Ascending aorta (tissue), 2 donors: Measurements from ENCODE around the gene BAZ2B. TPM values are rescaled to one million over a fixed set of nuclear protein-coding genes. Genes with fewer than 3 reads are reported as not detected.

Source experiments
- DNase-seq, 2 donors: peaks; one replicate each; pipeline ENCODE4 v3.0.0-alpha.2; 2019; ENCODE audit warnings: low spot score in 2 of 2
- H3K27ac ChIP-seq, 2 donors: fragments of 200-600 bp; sonication (generic); one replicate each; pipeline ENCODE4 v1.5.1; 2016 to 2017; ENCODE audit warnings: mild to moderate bottlenecking in 1 of 2
- H3K27me3 ChIP-seq: fragments of 200-600 bp; sonication (generic); one replicate; pipeline ENCODE4 v1.5.1; 2017
- H3K36me3 ChIP-seq, 2 donors: fragments of 200-600 bp; sonication (generic); one replicate each; pipeline ENCODE4 v1.5.1; 2016
- H3K4me1 ChIP-seq, 2 donors: fragments of 200-600 bp; sonication (generic); one replicate each; pipeline ENCODE4 v1.5.1; 2016 to 2017; ENCODE audit warnings: mild to moderate bottlenecking in 1 of 2
- H3K4me3 ChIP-seq, 2 donors: fragments of 200-600 bp; sonication (generic); one replicate each; pipeline ENCODE4 v1.5.1; 2016 to 2017; ENCODE audit warnings: mild to moderate bottlenecking in 1 of 2
- H3K9me3 ChIP-seq, 2 donors: fragments of 200-600 bp; sonication (generic); one replicate each; pipeline ENCODE4 v1.5.1; 2016
- intact Hi-C: fragments of 100-400 bp; cut with DNase I; formaldehyde crosslinking; loops from one replicate; pipeline ENCODE4 v1.15.1; 2023
- total RNA-seq: library from RNA; depleted of rRNA; stranded (reverse); fragments of >200 nt; gene quantifications from one replicate; pipeline ENCODE4 v1.1.0, GENCODE V29; 2016
- TF ChIP-seq, protein P1 (sequence below), 3 experiments: fragments of 200-600 bp in 2 of 3; fragments of 450-650 bp in 1 of 3; sonication (generic) in 2 of 3; IDR thresholded peaks; one replicate each; pipeline ENCODE4 v1.5.1; 2016 to 2019; ENCODE audit warnings: antibody characterized with exemption in 3 of 3, mild to moderate bottlenecking in 1 of 3, moderate library complexity in 1 of 3

The BAZ2B gene
- total RNA-seq, 1 donor from 2014 or later, result 30.8 TPM

DNA sequence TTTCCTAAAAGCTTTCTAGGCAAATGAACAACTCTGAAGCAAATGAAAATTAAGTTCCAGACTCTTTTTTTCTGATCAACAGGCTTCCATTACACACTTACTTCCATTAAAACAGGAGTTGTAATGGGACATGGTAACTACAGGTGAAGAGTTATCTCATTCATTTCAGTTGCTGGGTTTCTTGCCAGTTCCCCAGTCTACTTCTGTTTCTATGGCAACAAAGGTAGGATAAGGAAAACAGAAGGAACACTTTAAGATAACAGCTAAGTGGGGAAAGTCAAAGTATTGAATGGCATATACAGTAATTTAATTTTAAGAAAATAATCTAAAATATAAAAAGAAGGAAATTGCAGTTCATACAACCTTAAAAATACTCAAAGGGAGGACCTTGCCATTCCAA, 25.1 kb downstream of the BAZ2B start:
- H3K27me3 ChIP-seq, result no peaks in the 10 kb centered on the region
- no peak overlapping the region for H3K27ac ChIP-seq
- DNase-seq, result no peak
- intact Hi-C loops, result no loop called here
- H3K4me3 ChIP-seq, result no peak overlapping the region
- TF ChIP-seq, protein P1, sequence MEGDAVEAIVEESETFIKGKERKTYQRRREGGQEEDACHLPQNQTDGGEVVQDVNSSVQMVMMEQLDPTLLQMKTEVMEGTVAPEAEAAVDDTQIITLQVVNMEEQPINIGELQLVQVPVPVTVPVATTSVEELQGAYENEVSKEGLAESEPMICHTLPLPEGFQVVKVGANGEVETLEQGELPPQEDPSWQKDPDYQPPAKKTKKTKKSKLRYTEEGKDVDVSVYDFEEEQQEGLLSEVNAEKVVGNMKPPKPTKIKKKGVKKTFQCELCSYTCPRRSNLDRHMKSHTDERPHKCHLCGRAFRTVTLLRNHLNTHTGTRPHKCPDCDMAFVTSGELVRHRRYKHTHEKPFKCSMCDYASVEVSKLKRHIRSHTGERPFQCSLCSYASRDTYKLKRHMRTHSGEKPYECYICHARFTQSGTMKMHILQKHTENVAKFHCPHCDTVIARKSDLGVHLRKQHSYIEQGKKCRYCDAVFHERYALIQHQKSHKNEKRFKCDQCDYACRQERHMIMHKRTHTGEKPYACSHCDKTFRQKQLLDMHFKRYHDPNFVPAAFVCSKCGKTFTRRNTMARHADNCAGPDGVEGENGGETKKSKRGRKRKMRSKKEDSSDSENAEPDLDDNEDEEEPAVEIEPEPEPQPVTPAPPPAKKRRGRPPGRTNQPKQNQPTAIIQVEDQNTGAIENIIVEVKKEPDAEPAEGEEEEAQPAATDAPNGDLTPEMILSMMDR (IDR thresholded peaks at IDR 0.05), result no peak
- no peaks in the 10 kb centered on the region for H3K9me3 ChIP-seq
- no peaks in the 10 kb centered on the region for H3K4me1 ChIP-seq
- no peaks in the 10 kb centered on the region for H3K36me3 ChIP-seq

DNA sequence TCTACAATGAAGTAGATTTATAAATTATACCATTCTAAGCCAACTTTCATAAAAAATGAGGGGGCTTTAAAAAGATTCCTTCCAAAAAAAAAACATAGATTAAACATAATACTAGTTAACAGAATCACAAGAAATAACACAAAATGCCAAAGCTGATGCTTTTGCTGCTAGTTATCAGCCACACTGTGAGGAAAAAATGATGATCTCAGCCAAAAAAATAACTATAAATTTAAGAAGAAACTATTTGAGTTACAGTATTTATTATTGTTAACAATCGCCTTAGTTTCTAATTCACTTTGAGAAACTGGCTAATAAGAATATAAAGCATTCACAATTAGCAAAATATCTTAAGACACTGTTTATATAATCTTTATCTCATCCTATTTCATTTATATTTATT, 27.1 kb downstream of the BAZ2B start:
- TF ChIP-seq, protein P1 (IDR thresholded peaks at IDR 0.05), result no peak
- Histone ChIP-seq H3K9me3 (no peaks in the 10 kb centered on the region), H3K4me3 (no peak overlapping the region), H3K4me1 (no peaks in the 10 kb centered on the region), H3K27ac (no peak overlapping the region), H3K27me3 (no peaks in the 10 kb centered on the region), H3K36me3 (no peaks in the 10 kb centered on the region)
- intact Hi-C loops, result no loop called here
- DNase-seq, result no peak

DNA sequence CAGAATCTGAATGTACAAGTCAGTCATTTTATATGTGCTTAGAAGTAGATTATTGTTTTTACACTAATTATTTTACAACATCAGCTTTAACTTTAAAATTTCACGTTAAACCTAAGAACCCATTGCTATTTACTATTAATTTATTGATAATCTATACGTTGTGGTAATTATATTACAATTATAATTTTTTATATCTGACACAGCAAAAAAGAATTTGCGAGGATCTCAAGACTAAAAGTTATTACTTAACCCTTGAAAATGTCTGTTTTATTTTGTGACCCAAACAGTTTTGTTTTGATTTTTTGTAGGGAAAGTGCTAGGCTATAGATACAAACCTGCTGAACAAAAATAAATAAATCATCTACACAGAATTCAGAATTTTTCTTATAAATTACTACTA, 30.3 kb downstream of the BAZ2B start:
- Histone ChIP-seq H3K27me3 (no peaks in the 10 kb centered on the region), H3K27ac (no peak overlapping the region), H3K36me3 (peaks cover 0 to 5% of the 10 kb centered on the region in 2 donors), H3K4me3 (no peak overlapping the region), H3K4me1 (no peaks in the 10 kb centered on the region), H3K9me3 (peaks cover 0 to 4% of the 10 kb centered on the region in 2 donors)
- no peak for DNase-seq
- TF ChIP-seq, protein P1 (IDR thresholded peaks at IDR 0.05), result no peak
- intact Hi-C loops, result no loop called here

DNA sequence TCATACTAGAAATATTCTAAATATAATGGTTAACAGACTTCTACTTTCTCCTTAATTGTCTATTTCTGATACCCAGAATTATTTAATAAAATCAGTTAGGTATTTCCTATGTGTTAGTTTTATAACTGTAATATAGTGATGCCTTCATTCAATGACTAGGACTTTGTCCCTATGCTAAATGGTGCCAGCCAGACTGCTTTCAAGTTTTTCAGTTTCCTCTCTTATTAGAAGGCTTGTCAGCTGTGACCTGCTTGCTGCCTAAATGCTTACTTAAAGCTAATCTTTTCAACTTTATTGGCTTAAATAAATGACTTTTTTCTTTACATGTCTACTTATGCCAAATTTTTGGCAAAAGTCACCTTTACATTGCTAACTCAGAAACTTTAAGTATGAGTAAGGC, 30.7 kb downstream of the BAZ2B start:
- Histone ChIP-seq H3K4me3 (no peak overlapping the region), H3K4me1 (no peaks in the 10 kb centered on the region), H3K27ac (no peak overlapping the region), H3K27me3 (no peaks in the 10 kb centered on the region), H3K36me3 (peaks cover 0 to 5% of the 10 kb centered on the region in 2 donors), H3K9me3 (peaks cover 0 to 4% of the 10 kb centered on the region in 2 donors)
- no peak for DNase-seq
- intact Hi-C loops, result no loop called here
- TF ChIP-seq, protein P1 (IDR thresholded peaks at IDR 0.05), result no peak

DNA sequence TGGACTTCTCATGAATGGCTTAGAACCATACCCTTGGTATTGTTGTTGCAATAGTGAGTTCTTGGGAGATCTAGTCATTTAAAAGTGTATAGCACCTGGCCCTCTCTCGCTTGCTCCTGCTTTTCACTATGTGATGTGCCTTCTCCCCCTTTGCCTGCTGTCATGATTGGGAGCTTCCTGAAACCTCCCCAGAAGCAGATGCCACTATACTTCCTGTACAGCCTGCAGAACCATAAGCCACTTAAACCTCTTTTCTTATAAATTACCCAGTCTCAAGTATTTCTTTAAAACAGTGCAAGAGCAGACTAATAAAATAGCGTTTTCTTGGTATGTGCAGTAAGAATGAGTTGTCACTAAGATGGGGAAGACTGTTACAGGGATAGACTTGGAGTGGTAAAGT, 31.6 kb downstream of the BAZ2B start:
- Histone ChIP-seq H3K9me3 (peaks cover 0 to 4% of the 10 kb centered on the region in 2 donors), H3K27ac (no peak overlapping the region), H3K4me3 (no peak overlapping the region), H3K27me3 (no peaks in the 10 kb centered on the region), H3K4me1 (no peaks in the 10 kb centered on the region), H3K36me3 (peaks cover 0 to 5% of the 10 kb centered on the region in 2 donors)
- intact Hi-C loops, result no loop called here
- TF ChIP-seq, protein P1 (IDR thresholded peaks at IDR 0.05), result no peak
- DNase-seq, result no peak
